ENCODE results near the gene LNPEP.
"Not testable (repeated sequence)": the region's sequence is repeated elsewhere in the genome, so short reads cannot be mapped to it uniquely, and the experiment has no call there.

GRCh38 chr5:97084782-97085458 is 149.0 kb downstream of the LNPEP start:
- TF ChIP-seq CTCF (IDR thresholded peaks at IDR 0.05); EZH2 (IDR thresholded peaks at IDR 0.05; ENCODE audit: borderline replicate concordance, insufficient read depth, low read depth, low read length, poor library complexity, severe bottlenecking): not testable (repeated sequence)

Measured in B cell (primary cell).